Trophoblast cell (in vitro differentiated cells and primary cell): ENCODE data around the gene KCNH6.

ENCODE experiments used
- DNase-seq, 2 donors: peaks; one replicate each; pipeline ENCODE4 v3.0.0-alpha.2; 2016
- H2AFZ ChIP-seq: 2 replicates; pipeline ENCODE4 v1.6.1; 2013; ENCODE audit warnings: low read length, moderate library complexity, mild to moderate bottlenecking; ENCODE audit not compliant: insufficient read depth, poor library complexity
- H2AK5ac ChIP-seq: 2 replicates; pipeline ENCODE4 v1.6.1; 2013; ENCODE audit warnings: mild to moderate bottlenecking, low read length
- H2BK120ac ChIP-seq: 2 replicates; pipeline ENCODE4 v1.6.1; 2013; ENCODE audit warnings: low read length, mild to moderate bottlenecking, moderate library complexity; ENCODE audit not compliant: insufficient read depth, poor library complexity
- H2BK12ac ChIP-seq: 2 replicates; pipeline ENCODE4 v1.6.1; 2013; ENCODE audit warnings: mild to moderate bottlenecking, low read length, moderate library complexity
- H2BK5ac ChIP-seq: 2 replicates; pipeline ENCODE4 v1.6.1; 2013; ENCODE audit warnings: low read length, low read depth, moderate library complexity, mild to moderate bottlenecking; ENCODE audit not compliant: poor library complexity
- H3K14ac ChIP-seq: 2 replicates; pipeline ENCODE4 v1.6.1; 2013; ENCODE audit warnings: mild to moderate bottlenecking, low read length
- H3K18ac ChIP-seq: 2 replicates; pipeline ENCODE4 v1.6.1; 2013; ENCODE audit warnings: mild to moderate bottlenecking, low read length
- H3K23ac ChIP-seq: 2 replicates; pipeline ENCODE4 v1.6.1; 2013; ENCODE audit warnings: low read length
- H3K27ac ChIP-seq: 2 replicates; pipeline ENCODE4 v1.5.1; 2013; ENCODE audit warnings: low read depth, mild to moderate bottlenecking, inconsistent platforms, low read length, moderate library complexity
- H3K27me3 ChIP-seq: 2 replicates; pipeline ENCODE4 v1.6.1; 2013; ENCODE audit warnings: inconsistent platforms, mild to moderate bottlenecking, low read length, moderate library complexity; ENCODE audit not compliant: insufficient read depth
- H3K36me3 ChIP-seq, 2 experiments: 1 replicate in 1 of 2; 2 replicates in 1 of 2; pipeline ENCODE4 v1.6.1; 2013; ENCODE audit warnings: low read length in 2 of 2, mild to moderate bottlenecking in 2 of 2, moderate library complexity in 1 of 2; ENCODE audit not compliant: insufficient read depth in 2 of 2, control insufficient read depth in 1 of 2
- H3K4ac ChIP-seq: 2 replicates; pipeline ENCODE4 v1.6.1; 2013; ENCODE audit warnings: low read depth, mild to moderate bottlenecking, low read length, moderate library complexity
- H3K4me1 ChIP-seq, 2 experiments: 1 replicate in 1 of 2; 2 replicates in 1 of 2; pipeline ENCODE4 v1.6.1; 2013; ENCODE audit warnings: low read length in 2 of 2, mild to moderate bottlenecking in 2 of 2, moderate library complexity in 1 of 2; ENCODE audit not compliant: insufficient read depth in 2 of 2, control insufficient read depth in 1 of 2
- H3K4me2 ChIP-seq: 2 replicates; pipeline ENCODE4 v1.6.1; 2013; ENCODE audit warnings: inconsistent platforms, mild to moderate bottlenecking, low read length, moderate library complexity
- H3K4me3 ChIP-seq: 2 replicates; pipeline ENCODE4 v1.5.1; 2013; ENCODE audit warnings: mild to moderate bottlenecking, low read depth, low read length, inconsistent platforms
- H3K79me1 ChIP-seq: one replicate; pipeline ENCODE4 v1.6.1; 2013; ENCODE audit warnings: low read length
- H3K79me2 ChIP-seq: 2 replicates; pipeline ENCODE4 v1.6.1; 2013; ENCODE audit warnings: low read length, mild to moderate bottlenecking; ENCODE audit not compliant: control insufficient read depth, insufficient read depth, poor library complexity
- H3K9ac ChIP-seq: 2 replicates; pipeline ENCODE4 v1.6.1; 2013; ENCODE audit warnings: mild to moderate bottlenecking, low read length
- H3K9me3 ChIP-seq: 2 replicates; pipeline ENCODE4 v1.6.1; 2013; ENCODE audit warnings: low read depth, mild to moderate bottlenecking, control low read depth, inconsistent platforms, low read length; ENCODE audit not compliant: insufficient read depth
- H4K12ac ChIP-seq: 2 replicates; pipeline ENCODE4 v1.6.1; 2013; ENCODE audit warnings: low read depth, mild to moderate bottlenecking, low read length, moderate library complexity
- H4K8ac ChIP-seq: 2 replicates; pipeline ENCODE4 v1.6.1; 2013; ENCODE audit warnings: low read depth, mild to moderate bottlenecking, low read length, moderate library complexity
- H4K91ac ChIP-seq: one replicate; pipeline ENCODE4 v1.6.1; 2013; ENCODE audit warnings: low read depth, mild to moderate bottlenecking, low read length, moderate library complexity
- WGBS: extraction: QIAGEN DNeasy Blood & Tissue Kit; methylation state at CpG from one replicate; pipeline ENCODE4 v1.1.7; 2013; ENCODE audit warnings: missing lambda C conversion rate; ENCODE audit not compliant: insufficient read length, insufficient coverage; ENCODE audit errors: extremely low coverage; 5-methylcytosine and 5-hydroxymethylcytosine counted together

KCNH6 gene

DNA sequence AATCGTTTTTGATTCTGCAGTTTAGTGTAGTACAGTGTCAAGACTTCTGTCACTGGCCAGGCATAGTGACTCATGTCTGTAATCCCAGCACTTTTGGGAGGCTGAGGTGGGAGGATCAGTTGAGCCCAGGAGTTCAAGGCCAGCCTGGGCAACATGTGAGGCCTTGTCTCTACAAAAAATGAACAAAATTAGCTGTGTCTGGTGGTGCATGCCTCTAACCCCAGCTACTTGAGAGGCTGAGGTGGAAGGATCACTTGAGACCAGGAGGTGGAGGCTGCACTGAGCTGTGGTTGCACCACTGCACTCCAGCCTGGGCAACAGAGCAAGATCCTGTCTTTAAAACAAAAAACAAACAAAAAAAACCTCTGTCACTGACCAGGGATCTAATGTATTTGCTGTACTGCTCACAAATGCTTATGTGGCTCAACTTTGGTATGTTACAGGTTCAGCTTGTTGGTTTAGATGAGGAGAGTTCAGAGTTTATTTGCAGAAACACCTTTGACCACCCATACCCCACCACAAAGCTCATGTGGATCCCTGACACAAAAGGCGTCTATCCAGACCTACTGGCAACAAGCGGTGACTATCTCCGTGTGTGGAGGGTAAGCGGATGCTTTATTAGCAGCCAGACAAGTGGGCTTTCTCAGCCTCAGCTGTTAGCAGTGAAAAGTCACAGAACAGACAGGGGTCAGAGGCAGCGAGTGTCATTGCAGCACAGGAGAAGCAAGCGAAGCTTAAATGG lies 55.0 kb downstream of the KCNH6 start:
- Histone ChIP-seq H2BK12ac (no peak overlapping the region), H3K4ac (no peak overlapping the region), H3K4me2 (no peak overlapping the region), H3K4me1 (peaks cover 0 to 4% of the 10 kb centered on the region in 2 experiments), H3K9ac (no peak overlapping the region), H3K4me3 (no peak overlapping the region), H3K18ac (no peak overlapping the region), H3K9me3 (no peaks in the 10 kb centered on the region), H4K8ac (no peak overlapping the region), H2AK5ac (no peak overlapping the region), H2AFZ (no peak overlapping the region), H4K91ac (no peak overlapping the region), H3K23ac (no peak overlapping the region), H3K27me3 (no peaks in the 10 kb centered on the region), H3K79me1 (no peaks in the 10 kb centered on the region), H3K36me3 (peaks cover 18 to 25% of the 10 kb centered on the region in 2 experiments), H3K79me2 (no peaks in the 10 kb centered on the region), H2BK120ac (no peak overlapping the region), H3K14ac (no peak overlapping the region), H4K12ac (no peak overlapping the region), H2BK5ac (no peak overlapping the region), H3K27ac (no peak overlapping the region)
- no peak for DNase-seq
- WGBS = no CpG with 5 or more reads among the region's 7 CpGs

DNA sequence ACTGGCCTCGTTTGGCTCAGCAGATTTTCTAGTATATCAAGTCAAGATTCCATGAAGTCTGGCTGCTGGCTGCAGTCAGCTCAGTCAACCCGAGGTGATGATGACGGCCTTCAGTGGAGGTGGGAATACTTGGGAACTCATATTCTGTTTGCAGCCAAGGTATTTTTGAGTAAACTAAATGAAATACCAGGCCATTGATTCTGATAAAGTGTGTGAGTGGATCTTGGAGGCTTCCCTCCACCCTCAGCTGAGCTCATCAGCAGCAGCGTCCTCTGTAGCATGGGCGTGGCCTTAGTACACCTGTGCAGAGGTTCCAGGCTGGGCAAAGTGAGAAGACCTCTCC lies 55.6 kb downstream of the KCNH6 start:
- Histone ChIP-seq H3K4ac (no peak overlapping the region), H3K27me3 (no peaks in the 10 kb centered on the region), H4K91ac (no peak overlapping the region), H3K9ac (no peak overlapping the region), H2BK5ac (no peak overlapping the region), H3K23ac (no peak overlapping the region), H3K79me1 (no peaks in the 10 kb centered on the region), H3K27ac (no peak overlapping the region), H2BK120ac (no peak overlapping the region), H3K4me1 (peaks cover 0 to 4% of the 10 kb centered on the region in 2 experiments), H3K18ac (peak overlapping the region; percentile 51), H2AFZ (no peak overlapping the region), H4K8ac (no peak overlapping the region), H3K9me3 (no peaks in the 10 kb centered on the region), H3K4me2 (no peak overlapping the region), H3K36me3 (peaks cover 22 to 31% of the 10 kb centered on the region in 2 experiments), H3K14ac (no peak overlapping the region), H3K79me2 (no peaks in the 10 kb centered on the region), H4K12ac (no peak overlapping the region), H2BK12ac (no peak overlapping the region), H3K4me3 (no peak overlapping the region), H2AK5ac (no peak overlapping the region)
- WGBS = no CpG with 5 or more reads among the region's 5 CpGs
- no peak for DNase-seq

DNA sequence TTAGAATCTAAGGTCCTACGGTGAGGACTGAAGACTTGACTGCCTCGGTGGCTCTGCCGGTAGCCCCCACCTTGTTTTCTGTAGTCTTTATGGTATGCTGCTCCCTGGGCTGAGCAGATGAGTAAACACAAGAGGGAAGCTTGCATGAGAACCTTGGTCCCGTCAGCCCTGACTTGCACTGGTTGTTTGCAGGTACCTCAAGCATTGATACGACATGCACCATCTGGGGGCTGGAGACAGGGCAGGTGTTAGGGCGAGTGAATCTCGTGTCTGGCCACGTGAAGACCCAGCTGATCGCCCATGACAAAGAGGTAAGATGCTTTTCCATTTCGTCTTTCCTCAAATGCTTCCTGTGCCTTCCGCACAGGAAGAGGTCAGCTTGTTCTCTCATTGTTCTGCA lies 56.5 kb downstream of the KCNH6 start:
- Histone ChIP-seq H4K91ac (no peak overlapping the region), H2AFZ (no peak overlapping the region), H2BK5ac (no peak overlapping the region), H3K9me3 (no peaks in the 10 kb centered on the region), H2BK12ac (no peak overlapping the region), H3K27me3 (no peaks in the 10 kb centered on the region), H3K4ac (no peak overlapping the region), H4K12ac (no peak overlapping the region), H2BK120ac (no peak overlapping the region), H3K4me1 (peaks cover 0 to 4% of the 10 kb centered on the region in 2 experiments), H3K4me2 (no peak overlapping the region), H3K18ac (no peak overlapping the region), H3K23ac (no peak overlapping the region), H3K14ac (no peak overlapping the region), H4K8ac (no peak overlapping the region), H3K4me3 (no peak overlapping the region), H3K9ac (no peak overlapping the region), H2AK5ac (no peak overlapping the region), H3K27ac (no peak overlapping the region), H3K36me3 (peaks cover 24 to 32% of the 10 kb centered on the region in 2 experiments), H3K79me2 (no peaks in the 10 kb centered on the region), H3K79me1 (no peaks in the 10 kb centered on the region)
- no CpG with 5 or more reads among the region's 11 CpGs for WGBS
- no peak for DNase-seq

DNA sequence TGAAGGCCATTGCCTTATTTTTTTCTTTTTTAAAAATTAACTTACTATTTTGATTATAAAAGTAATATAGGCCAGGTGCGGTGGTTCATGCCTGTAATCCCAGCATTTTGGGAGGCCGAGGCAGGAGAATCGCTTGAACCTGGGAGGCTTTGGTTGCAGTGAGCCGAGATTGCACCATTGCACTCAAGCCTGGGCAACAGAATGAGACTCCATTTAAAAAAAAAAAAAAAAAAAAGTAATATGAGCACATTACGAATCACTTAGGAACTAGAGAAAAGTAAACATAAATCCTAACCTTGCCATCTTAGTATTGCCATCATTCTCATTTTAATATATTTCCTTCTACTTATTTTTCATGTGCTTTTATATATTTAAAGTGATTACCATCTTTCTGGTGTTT lies 64.6 kb downstream of the KCNH6 start:
- H3K36me3 ChIP-seq = peaks cover 39 to 58% of the 10 kb centered on the region in 2 experiments
- no peak overlapping the region for H3K23ac ChIP-seq
- H3K9ac ChIP-seq = no peak overlapping the region
- H3K4ac ChIP-seq = no peak overlapping the region
- no peak overlapping the region for H3K4me3 ChIP-seq
- H2BK12ac ChIP-seq = no peak overlapping the region
- no peak overlapping the region for H2AFZ ChIP-seq
- no peaks in the 10 kb centered on the region for H3K4me1 ChIP-seq
- H4K91ac ChIP-seq = no peak overlapping the region
- H3K14ac ChIP-seq = no peak overlapping the region
- no peak overlapping the region for H3K4me2 ChIP-seq
- H3K9me3 ChIP-seq = no peaks in the 10 kb centered on the region
- no peak overlapping the region for H4K12ac ChIP-seq
- H2AK5ac ChIP-seq = no peak overlapping the region
- H4K8ac ChIP-seq = no peak overlapping the region
- H3K79me1 ChIP-seq = no peaks in the 10 kb centered on the region
- H2BK120ac ChIP-seq = no peak overlapping the region
- WGBS = no CpG with 5 or more reads among the region's 5 CpGs
- DNase-seq = no peak
- no peaks in the 10 kb centered on the region for H3K27me3 ChIP-seq
- no peak overlapping the region for H3K18ac ChIP-seq
- H3K27ac ChIP-seq = no peak overlapping the region
- no peaks in the 10 kb centered on the region for H3K79me2 ChIP-seq
- H2BK5ac ChIP-seq = no peak overlapping the region
